HG03135 (cell line): ENCODE data around the gene GPX4.

Experiments
- ATAC-seq: cut with Tn5 transposase; IDR thresholded peaks from one replicate; pipeline ENCODE4 v1.9.1; 2021; ENCODE audit warnings: mild to moderate bottlenecking, moderate library complexity; ENCODE audit not compliant: unreplicated experiment

The GPX4 gene

DNA sequence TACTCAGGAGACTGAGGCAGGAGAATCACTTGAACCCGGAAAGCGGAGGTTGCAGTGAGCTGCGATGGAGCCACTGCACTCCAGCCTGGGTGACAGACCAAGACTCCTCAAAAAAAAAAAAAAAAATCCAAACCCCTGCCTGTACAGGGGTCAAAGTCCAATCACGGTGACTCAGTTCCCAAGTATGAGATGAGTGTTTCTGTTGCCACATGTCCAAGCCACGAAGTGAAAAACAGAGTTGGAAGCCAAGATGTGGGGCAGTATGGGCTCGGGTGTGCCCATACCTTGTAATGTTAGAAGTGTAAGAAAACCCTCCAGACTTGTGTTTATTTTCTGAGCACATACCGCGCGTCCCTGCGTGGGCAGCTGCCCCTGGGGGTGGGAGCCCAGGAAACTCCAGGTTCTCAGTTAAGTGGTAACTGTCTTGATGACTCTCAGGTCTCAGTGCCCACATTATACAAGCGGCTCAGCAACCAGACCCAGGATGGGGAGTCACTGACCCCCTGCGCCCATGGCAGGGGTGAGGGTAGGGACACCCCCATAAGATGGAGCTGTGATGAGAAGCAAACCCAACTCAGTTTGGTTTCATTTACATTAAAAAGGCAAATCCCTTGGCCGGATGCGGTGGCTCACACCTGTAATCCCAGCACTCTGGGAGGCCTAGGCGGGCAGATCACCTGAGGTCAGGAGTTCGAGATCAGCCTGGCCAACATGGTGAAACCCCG is 1.2 kb upstream of the GPX4 start:
- ATAC-seq: no peak

DNA sequence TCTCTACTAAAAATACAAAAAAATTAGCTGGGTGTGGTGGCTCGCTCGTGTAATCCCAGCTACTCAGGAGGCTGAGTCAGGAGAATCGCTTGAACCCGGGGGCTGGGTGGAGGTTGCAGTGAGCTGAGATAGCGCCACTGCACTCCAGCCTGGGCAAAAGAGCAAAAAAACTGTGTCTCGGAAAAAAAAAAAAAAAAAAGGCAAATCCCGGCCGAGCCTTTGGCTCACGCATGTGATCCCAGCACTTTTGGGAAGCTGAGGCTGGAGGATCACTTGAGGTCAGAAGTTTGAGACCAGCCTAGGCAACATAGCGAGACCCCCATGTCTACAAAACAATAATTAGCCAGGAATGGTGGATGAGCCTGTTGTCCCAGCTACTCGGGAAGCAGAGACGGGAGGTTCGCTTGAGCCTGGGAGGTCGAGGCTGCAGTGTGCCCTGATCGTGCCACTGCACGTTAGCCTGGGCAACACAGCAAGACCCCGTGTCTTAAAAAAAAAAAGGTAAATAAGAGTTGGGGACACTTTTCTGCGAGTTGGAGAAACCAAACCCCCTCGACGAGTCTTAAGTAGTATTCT is 574 bp upstream of the GPX4 start:
- ATAC-seq: no peak

DNA sequence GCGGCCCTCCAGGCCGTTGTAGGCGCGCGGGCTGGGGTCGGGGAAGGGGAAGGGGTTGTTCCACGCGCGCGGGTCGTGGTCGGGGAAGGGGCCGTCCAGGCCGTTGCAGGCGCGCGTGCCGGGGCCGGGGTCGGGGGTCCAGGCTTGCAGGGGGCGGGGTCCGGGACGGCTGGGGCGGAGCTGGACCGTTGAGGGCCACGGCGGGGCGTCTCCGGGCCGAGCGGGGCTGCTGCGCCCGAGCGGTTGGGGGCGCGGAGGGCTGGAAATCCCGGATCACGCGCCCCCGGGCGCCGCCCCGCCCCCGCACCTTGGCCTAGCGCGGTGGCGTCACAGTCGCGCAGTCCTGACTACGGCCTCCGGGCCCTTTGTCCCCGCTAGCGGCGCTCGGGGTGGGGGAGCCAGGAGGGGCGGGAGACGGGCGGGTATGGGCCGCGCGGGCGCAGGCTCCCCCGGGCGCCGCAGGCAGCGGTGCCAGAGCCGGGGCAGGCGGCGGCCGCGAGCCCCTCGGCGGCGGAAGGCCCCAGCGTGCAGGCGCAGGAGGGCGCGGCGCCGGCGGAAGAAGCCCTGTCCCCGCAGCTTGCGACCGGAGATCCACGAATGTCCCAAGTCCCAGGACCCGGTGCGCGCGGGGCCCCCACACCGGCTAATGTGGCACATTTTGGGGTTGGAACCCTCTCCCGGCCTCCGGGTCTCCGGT is 665 bp downstream of the GPX4 start:
- ATAC-seq: no peak

DNA sequence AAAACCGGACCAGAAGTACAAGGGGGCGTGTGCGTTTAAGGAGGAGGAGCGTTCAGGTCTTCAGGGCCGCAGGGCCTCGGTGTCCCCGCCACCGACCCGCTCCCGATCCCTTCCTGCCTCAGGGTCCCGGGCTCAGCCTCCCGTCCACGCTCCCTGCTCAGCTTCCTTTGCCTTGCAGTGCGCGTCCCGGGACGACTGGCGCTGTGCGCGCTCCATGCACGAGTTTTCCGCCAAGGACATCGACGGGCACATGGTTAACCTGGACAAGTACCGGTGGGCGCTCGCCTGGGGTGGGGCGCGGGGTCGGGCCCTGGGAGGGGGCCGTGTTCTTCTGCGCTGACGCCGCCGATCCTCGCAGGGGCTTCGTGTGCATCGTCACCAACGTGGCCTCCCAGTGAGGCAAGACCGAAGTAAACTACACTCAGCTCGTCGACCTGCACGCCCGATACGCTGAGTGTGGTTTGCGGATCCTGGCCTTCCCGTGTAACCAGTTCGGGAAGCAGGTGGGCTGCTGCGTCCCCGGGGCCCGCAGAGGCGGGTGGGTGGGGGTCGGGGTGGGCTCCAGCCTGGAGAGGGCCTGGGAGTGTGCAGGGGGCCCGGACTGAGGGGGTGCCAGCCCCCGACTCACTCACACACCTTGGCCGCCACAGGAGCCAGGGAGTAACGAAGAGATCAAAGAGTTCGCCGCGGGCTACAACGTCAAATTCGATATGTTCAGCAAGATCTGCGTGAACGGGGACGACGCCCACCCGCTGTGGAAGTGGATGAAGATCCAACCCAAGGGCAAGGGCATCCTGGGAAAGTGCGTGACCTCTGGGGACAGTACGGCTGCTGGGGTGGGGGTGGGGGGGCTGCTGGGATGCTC is 1.4 kb downstream of the GPX4 start:
- ATAC-seq: no peak

DNA sequence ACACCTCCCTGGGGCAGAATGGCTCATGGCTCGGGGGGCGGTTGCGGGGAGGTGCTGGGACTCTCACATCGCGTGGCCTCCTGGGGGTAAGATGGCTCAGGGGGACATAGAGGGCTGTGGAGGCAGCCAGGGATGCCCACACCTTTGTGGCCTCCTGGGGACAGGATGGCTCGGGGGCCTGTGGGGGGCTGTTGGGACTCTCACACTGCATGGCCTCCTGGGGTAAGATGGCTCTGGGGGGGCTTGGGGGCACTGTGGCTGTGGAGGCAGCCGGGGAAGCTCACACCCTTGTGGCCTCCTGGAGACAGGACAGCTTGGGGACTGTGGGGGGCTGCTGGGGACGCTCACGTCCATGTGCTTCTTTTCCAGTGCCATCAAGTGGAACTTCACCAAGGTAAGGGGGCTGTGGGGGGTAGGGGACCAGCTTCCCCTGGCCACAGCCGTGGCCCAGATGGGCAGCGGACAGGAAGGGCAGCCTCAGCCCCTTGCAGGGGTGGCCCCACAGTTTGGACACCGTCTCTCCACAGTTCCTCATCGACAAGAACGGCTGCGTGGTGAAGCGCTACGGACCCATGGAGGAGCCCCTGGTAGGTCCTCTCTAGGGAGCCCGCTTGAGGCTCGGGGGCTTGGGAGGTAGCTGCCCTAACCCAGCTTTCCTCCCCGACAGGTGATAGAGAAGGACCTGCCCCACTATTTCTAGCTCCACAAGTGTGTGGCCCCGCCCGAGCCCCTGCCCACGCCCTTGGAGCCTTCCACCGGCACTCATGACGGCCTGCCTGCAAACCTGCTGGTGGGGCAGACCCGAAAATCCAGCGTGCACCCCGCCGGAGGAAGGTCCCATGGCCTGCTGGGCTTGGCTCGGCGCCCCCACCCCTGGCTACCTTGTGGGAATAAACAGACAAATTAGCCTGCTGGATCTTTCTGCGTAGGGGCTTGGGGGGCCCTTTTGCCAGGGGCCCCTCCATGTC is 2.4 kb downstream of the GPX4 start:
- ATAC-seq: no peak

DNA sequence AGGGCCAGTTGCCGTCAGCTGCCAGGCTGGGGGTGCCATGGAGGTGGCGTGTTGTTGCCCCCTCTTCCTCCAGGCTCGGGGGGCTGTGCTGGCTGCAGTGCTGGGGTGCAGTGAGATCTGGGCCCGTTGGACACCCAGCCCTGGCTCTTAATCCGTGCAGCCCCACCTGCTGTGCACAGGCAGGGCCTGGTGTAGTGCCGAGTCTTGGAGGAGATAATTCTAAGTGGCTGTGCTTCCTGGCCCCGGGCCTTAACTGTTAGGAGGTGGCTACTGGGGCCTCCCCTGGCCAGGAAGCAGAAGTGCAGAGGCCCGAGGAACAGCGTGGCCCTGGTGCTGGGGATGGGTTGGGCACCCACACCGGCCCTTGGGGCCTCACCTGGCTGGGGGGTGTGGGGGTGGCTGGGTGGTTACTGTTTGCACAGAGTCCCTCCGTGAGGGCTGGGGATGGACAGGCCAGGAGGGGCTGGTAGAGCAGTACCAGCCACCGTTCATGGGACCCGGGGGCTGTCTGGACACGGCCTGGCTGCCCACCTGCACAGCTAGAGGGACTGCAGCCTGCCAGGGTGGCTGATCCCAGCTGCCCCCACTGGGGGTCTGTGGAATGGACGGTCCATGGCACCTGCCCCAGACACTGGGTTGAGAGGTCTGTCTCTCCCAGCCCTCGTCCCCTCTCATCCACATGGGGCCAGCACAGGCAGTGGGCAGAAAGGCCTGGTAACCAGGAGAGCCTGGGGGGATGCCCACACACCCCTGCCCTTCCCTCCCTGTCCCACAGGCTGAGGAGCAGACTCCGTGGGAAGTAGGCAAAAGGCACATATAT is 3.3 kb downstream of the GPX4 start:
- no peak for ATAC-seq

DNA sequence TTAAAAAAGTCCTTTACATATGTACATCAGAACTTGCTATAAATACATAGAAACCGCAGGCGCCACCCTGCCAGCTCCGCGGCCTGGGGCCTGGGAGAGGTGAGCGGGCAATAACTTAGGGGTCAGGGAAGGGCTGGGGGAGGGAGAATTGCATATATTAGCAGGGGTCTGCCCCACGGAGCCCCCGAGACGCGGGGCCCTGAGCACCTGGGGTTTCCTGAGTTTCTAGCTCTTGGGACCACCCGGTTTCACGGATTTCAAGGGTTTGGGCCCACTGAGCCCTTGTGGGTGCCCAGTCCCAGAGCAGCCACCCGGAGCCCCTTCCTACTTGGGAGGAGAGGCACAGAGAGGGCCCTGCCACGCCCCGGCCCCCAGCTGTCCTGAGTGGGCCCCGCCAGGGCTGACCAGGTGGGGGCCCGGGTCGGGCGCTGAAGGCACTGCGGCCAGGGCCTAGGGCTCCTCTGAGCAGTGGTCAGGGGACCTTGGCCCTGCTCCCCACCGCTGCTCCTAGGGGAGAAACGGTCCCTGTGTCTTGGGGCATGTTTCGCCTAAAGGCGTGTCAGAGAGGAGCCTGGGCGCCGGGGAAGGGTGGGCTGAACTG is 4.0 kb downstream of the GPX4 start:
- ATAC-seq: no peak

DNA sequence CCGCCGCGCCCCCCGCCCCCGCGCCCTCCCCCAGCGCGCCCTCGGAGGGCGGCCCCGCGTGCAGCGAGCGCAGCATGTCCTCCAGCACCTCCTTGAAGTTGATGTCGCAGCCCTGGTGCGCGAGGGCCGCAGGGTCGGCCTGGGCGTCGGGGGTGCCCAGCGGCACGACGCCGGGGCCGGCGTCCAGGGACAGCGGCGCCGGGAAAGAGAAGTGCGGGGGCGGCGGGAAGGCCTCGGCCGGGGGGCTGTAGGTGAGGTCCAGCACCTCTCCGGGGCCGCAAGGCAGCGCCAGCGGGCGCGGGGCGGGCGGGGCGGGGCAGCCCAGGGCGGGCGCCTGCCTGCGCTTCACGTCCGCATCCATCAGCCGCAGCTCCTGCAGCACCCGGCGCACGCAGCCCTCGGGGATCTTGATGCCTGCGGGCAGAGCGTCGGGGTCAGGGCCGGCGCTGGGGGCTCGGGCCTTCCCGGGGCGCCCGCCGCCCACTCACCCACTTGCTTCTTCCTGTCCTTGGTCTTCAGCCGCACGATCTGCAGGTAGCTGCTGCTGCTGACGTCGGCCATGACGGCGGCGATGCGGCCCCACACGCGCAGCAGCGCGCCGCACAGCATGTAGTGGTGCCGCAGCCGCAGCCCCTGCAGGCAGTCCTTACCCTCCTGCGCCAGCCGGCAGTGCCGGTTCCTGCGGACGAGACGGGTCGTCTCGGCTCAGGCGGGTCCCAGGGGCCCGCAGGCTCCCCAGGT is 4.7 kb downstream of the GPX4 start:
- ATAC-seq: no peak

DNA sequence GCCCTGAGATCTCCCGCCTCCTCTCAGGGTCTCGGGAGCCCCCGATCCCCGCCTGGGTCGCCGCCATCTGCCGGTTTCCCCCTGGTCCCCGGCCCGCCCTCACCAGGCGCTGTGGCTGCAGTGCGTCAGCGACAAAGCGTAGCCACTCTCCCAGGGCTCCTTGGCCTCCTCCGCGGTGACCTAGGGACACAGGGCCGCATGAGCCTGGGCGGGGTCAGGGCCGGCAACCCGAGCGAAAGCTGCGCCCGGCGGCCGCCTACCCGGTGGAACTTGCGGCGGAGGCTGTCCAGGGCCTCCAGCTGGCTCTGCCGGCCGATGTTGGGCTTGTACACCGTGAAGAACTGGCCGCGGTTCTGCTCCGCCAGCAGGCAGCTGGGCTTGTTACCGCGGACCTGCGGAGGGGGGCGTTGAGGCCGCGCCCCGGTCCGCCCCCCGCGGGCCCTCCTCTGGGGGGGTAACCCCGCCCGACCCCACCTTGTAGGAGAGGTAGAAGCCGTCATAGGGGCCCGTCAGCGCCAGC is 5.3 kb downstream of the GPX4 start:
- ATAC-seq: no peak

DNA sequence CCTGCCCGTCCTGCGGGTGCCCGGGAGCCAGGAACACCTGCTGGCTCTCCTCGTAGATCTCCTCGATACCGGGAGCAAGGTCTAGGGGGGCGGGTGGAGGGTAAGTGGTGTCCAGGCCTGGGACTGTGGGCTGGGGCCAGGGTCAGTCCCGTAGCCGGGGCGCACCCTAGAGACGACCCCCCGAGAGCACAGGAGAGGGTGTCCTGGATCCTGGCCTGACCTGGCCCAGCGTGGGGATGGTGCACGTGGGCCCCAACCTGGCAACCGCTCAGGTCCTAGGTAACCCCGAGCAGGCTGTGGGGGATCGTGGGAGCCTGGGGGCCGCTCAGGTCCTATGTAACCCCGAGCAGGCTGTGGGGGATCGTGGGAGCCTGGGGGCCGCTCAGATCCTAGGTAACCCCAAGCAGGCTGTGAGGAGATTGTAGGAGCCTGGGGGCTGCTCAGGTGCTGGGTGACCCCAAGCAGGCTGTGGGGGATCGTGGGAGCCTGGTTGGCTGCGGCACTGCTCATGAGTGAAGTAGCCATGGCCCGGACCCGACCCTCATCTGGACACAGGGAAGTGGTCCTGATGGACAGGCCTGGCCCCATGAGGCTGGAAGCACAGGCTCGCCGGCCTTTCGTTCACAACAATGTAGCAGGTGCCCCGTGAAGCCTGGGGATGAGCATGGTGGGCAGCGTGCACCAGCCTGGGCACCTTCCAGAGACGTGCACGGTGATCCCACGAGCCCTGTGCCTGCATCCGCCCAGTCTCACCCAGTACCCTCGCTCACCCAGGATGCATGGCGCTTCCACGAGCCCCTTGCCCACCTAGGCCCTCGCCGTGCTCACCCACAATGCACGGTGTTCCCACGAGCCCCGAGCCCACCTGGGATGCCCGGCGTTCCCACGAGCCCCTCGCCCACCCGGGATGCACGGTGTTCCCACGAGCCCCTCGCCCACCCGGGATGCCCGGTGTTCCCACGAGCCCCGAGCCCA is 6.2 kb downstream of the GPX4 start:
- no peak for ATAC-seq

DNA sequence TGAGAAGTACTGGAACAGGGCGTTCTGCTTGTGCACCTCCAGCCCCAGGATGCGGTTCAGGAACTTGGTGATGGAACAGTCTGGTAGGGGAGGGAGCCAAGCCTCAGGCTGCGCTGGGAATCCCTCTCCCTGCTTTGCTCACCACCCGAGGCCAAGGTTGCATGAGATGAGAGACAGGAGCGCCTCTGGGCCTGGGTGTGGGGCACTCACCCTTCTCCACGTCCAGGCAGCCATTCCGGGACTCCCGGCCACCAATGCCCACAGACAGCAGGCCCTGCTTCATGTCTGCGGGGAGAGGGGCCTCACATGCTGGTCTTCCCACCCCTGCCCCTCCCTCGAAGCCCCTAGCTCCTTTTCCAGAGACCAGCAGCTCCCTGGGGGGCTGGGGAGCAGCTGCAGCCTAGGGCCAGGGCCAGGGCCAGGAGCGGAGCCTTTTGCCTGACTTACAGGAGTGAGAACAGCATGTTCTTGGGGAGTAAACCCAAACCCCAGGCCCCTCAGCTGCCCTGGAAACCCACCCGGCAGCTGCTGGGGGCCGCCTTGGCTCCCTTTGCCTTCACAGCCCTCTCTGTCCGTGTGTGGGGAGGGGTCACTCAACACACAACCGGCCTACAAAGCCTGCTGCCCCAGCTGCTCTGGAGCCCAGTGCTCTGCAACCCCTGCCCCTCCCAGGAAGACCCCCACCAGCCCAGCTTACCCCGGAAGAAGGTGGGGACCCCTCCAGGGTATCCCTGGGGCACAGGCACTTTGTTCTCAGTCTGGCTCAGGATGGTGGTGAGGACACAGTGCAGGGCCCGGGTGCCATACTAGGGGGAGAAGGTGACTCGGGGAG is 7.2 kb downstream of the GPX4 start:
- ATAC-seq: no peak

DNA sequence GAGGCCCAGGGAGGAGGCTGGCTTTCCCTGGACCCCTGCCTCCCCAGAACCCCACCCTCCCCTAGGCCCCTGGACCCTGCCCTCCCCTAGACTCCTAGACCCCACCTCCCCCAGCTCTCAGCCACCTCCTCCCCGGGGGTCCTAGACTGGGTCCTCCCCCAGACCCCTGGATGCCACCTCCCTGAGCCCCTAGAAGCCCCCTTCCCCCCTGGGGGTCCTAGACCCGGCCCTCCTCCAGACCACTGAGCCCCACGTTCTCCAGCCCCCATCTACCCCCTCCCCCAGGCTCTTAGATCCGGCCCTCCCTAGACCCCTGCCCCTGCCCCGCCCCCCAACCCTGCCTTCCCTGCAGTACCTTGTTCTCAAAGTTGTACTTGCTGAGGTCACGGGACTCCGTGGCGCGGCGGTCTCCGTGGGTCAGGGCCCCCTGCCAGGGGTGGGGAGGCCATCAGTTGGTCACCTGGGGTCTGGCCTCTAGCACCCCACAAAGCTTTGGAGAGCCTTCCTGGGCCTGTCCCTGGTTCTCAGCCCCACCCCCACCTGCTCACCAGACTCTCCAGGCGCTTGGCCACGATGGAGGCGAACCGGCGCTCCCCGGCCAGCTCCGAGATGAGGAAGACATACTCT is 8.0 kb downstream of the GPX4 start:
- no peak for ATAC-seq

DNA sequence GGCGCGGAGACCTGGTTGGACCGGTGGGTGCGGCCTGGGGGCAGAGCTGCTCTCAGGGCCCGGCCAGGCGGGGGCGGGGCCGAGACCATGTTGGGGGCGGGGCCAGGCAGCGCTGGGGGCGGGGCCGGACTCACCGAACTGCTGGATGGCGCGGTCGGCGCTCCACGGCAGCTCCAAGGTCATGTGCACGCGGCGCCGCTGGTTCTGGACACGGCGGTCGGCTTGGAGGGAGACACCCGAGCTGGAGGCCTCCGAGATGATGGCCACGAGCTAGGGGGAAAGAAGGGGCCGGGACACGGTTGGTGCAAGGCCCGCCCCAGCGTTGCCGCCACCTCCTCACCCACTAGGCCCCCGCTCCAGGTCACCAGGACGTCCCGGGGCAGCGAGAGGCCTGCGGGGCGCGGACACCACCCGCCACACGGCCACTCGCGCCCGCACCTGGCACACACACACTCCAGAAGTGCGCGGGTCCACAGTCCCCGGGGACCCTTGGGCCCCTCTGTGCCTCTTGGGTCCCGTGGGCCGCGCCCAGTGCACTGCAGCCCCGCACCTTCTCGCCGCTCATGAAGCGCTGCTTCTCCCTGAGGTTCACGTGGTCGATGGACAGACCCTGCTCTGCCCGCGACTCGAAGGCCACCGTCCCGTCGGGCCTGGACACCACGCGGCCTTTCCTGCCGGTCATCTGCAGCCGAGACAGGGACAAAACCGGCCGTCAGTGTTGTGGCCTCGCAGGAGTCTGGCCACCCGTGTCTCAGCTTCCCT is 8.7 kb downstream of the GPX4 start:
- ATAC-seq: no peak

DNA sequence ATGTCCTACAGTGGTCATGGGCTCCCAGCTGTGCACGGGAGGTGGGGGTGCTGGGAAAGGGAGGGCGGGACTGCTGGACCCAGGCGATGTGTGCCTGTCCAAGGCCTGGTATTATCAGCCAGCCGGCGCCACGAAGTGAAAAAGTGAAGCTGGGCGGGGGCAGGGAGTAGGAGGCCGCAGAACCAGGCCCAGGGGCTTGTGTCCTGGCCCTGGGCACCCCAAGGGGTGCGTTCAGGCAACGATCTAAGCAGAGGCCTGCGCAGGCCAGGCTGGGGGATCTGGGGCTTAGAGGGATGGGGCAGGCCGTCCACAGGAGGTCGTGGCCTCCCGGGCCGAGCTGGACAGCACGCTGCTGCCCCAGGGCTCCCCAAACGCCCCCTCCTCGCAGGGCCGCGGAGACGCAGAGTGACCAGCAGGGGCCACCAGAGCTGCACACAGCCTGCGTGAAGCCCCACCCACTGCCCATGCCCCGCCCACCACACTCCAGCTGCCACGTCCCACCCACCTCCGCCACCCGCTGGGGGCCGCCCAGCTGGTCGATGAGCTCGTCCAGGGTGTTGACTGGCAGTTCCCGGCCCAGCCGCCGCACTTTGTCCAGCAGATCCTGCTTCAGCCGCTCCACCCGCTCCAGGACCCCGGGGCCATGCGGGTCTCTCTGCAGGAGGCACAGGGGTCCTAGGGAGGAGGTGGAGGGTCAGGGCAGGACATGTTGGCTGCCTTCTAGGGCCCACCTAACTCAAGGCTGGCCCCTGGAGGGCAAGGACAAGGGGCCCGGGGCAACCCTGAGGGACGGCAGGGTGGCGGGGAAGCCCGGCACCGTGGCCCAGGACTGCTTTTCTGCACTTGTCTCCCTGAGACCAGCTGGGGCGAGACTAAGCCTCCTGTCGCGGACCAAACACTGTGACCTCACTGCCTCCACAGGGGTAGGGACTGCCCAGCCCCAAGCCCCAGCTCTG is 9.5 kb downstream of the GPX4 start:
- ATAC-seq: no peak
